HG03039 (cell line): ENCODE measurements around the gene EFCC1.

Experiments used
- ATAC-seq: cut with Tn5 transposase; IDR thresholded peaks from one replicate; pipeline ENCODE4 v1.9.1; 2021; ENCODE audit warnings: mild to moderate bottlenecking, moderate library complexity; ENCODE audit not compliant: unreplicated experiment

The EFCC1 gene

GRCh38 chr3:128994173-128994512 is 7.0 kb upstream of the EFCC1 start:
- ATAC-seq = no peak

- ATAC-seq = no peak
These were observed 6.2 kb upstream of the EFCC1 start for GRCh38 chr3:128994581-128995546.

GRCh38 chr3:128995737-128996136 is 5.4 kb upstream of the EFCC1 start:
- no peak for ATAC-seq

- ATAC-seq = no peak
These were observed 4.9 kb upstream of the EFCC1 start for GRCh38 chr3:128996200-128996599.

GRCh38 chr3:128996726-128997125 is 4.4 kb upstream of the EFCC1 start:
- ATAC-seq = no peak

GRCh38 chr3:128997486-128998133 is 3.5 kb upstream of the EFCC1 start:
- ATAC-seq = no peak

GRCh38 chr3:128998561-128998960 is 2.5 kb upstream of the EFCC1 start:
- no peak for ATAC-seq

GRCh38 chr3:128999102-128999501 is 2.0 kb upstream of the EFCC1 start:
- ATAC-seq = no peak

GRCh38 chr3:129000742-129001100 is 383 bp upstream of the EFCC1 start:
- no peak for ATAC-seq

GRCh38 chr3:129001806-129002572 is 885 bp downstream of the EFCC1 start:
- ATAC-seq = no peak

GRCh38 chr3:129002573-129003569 is 1.8 kb downstream of the EFCC1 start:
- no peak for ATAC-seq

- ATAC-seq = no peak
These were observed 2.5 kb downstream of the EFCC1 start for GRCh38 chr3:129003578-129004112.

- ATAC-seq = no peak
These were observed 3.7 kb downstream of the EFCC1 start for GRCh38 chr3:129004639-129005295.

- ATAC-seq = no peak
These were observed 4.6 kb downstream of the EFCC1 start for GRCh38 chr3:129005526-129006303.

- ATAC-seq = no peak
These were observed 5.8 kb downstream of the EFCC1 start for GRCh38 chr3:129006864-129007263.

- ATAC-seq = no peak
These were observed 6.7 kb downstream of the EFCC1 start for GRCh38 chr3:129007792-129008191.

- ATAC-seq = no peak
These were observed 8.2 kb downstream of the EFCC1 start for GRCh38 chr3:129009266-129009665.

- no peak for ATAC-seq
These were observed 9.3 kb downstream of the EFCC1 start for GRCh38 chr3:129010310-129010956.
